Osteocyte (in vitro differentiated cells): ENCODE data around the gene CAMKK2. TPM values are rescaled to one million over a fixed set of nuclear protein-coding genes. Genes with fewer than 3 reads are reported as not detected.
"Not testable (repeated sequence)": the region's sequence is repeated elsewhere in the genome, so short reads cannot be mapped to it uniquely, and the experiment has no call there.

Experiments used
- DNase-seq: peaks from one replicate; pipeline ENCODE4 v3.0.0; 2021; ENCODE audit warnings: mixed read lengths; ENCODE audit not compliant: unreplicated experiment; ENCODE audit errors: extremely low spot score
- H3K27ac Mint-ChIP-seq: one replicate; pipeline ENCODE4 v1.8.0; 2021; ENCODE audit warnings: mild to moderate bottlenecking, mixed read lengths; ENCODE audit not compliant: unreplicated experiment
- H3K27me3 Mint-ChIP-seq: one replicate; pipeline ENCODE4 v1.8.0; 2021; ENCODE audit warnings: mixed read lengths; ENCODE audit not compliant: unreplicated experiment
- H3K36me3 Mint-ChIP-seq: one replicate; pipeline ENCODE4 v1.8.0; 2021; ENCODE audit warnings: mixed read lengths; ENCODE audit not compliant: unreplicated experiment
- H3K4me1 Mint-ChIP-seq: one replicate; pipeline ENCODE4 v1.8.0; 2021; ENCODE audit warnings: mixed read lengths; ENCODE audit not compliant: unreplicated experiment
- H3K4me3 Mint-ChIP-seq: one replicate; pipeline ENCODE4 v1.8.0; 2021; ENCODE audit warnings: mild to moderate bottlenecking, moderate library complexity, mixed read lengths; ENCODE audit not compliant: unreplicated experiment
- H3K9me3 Mint-ChIP-seq: one replicate; pipeline ENCODE4 v1.8.0; 2021; ENCODE audit warnings: mixed read lengths; ENCODE audit not compliant: unreplicated experiment
- total RNA-seq: library from RNA; stranded (reverse); gene quantifications from 2 replicates; pipeline ENCODE4 v1.2.1, GENCODE V29; 2021
- TF ChIP-seq, protein P1 (sequence below): fragments of 200-600 bp; sonication (generic); IDR thresholded peaks from 2 replicates; pipeline ENCODE4 v1.5.0; 2021; ENCODE audit warnings: antibody characterized with exemption, mild to moderate bottlenecking, moderate library complexity

CAMKK2 gene
- total RNA-seq, 1 donor from 2014 or later = 33.0 TPM

DNA sequence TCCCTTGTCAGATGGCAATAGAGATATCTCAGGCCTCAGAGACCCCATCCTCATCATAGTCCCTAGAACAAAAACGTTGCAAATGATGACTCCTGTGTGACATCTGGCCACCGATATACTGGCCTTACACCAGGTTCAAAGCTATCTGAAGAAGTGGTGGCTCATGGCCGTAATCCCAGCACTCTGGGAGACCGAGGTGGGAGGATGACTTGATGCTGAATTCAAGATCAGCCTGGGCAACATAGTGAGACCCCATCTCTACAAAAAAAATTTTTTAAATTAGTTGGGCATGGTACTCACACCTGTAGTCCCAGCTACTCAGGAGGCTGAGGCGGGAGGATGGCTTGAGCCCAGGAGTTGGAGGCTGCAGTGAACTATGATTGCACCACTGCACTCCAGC is 13.1 kb downstream of the CAMKK2 start:
- no peak overlapping the region for H3K4me3 Mint-ChIP-seq
- no peaks in the 10 kb centered on the region for H3K9me3 Mint-ChIP-seq
- no peak overlapping the region for H3K27ac Mint-ChIP-seq
- H3K27me3 Mint-ChIP-seq = no peaks in the 10 kb centered on the region
- peaks cover 3% of the 10 kb centered on the region for H3K36me3 Mint-ChIP-seq
- no peaks in the 10 kb centered on the region for H3K4me1 Mint-ChIP-seq
- no peak for DNase-seq
- TF ChIP-seq, protein P1, sequence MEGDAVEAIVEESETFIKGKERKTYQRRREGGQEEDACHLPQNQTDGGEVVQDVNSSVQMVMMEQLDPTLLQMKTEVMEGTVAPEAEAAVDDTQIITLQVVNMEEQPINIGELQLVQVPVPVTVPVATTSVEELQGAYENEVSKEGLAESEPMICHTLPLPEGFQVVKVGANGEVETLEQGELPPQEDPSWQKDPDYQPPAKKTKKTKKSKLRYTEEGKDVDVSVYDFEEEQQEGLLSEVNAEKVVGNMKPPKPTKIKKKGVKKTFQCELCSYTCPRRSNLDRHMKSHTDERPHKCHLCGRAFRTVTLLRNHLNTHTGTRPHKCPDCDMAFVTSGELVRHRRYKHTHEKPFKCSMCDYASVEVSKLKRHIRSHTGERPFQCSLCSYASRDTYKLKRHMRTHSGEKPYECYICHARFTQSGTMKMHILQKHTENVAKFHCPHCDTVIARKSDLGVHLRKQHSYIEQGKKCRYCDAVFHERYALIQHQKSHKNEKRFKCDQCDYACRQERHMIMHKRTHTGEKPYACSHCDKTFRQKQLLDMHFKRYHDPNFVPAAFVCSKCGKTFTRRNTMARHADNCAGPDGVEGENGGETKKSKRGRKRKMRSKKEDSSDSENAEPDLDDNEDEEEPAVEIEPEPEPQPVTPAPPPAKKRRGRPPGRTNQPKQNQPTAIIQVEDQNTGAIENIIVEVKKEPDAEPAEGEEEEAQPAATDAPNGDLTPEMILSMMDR = no peak

DNA sequence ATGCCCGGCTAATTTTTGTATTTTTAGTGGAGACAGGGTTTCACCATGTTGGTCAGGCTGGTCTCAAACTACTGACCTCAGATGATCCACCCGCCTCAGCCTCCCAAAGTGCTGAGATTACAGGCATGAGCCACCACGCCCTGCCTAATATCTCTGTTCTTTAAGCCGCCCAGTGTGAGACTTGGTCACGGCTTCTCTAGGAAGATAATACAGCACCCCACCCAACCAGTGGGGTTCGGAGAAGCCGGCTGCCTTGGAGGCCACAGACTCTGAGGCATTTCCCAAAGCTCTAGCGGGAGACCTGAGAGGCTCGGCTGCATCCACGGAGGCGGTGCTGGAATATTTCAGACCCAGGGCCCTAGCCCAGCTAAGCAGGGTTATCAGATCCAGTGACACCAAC is 13.6 kb downstream of the CAMKK2 start:
- not testable (repeated sequence) for H3K4me3 Mint-ChIP-seq, H3K36me3 Mint-ChIP-seq, H3K27ac Mint-ChIP-seq, DNase-seq, H3K27me3 Mint-ChIP-seq, H3K9me3 Mint-ChIP-seq, H3K4me1 Mint-ChIP-seq

DNA sequence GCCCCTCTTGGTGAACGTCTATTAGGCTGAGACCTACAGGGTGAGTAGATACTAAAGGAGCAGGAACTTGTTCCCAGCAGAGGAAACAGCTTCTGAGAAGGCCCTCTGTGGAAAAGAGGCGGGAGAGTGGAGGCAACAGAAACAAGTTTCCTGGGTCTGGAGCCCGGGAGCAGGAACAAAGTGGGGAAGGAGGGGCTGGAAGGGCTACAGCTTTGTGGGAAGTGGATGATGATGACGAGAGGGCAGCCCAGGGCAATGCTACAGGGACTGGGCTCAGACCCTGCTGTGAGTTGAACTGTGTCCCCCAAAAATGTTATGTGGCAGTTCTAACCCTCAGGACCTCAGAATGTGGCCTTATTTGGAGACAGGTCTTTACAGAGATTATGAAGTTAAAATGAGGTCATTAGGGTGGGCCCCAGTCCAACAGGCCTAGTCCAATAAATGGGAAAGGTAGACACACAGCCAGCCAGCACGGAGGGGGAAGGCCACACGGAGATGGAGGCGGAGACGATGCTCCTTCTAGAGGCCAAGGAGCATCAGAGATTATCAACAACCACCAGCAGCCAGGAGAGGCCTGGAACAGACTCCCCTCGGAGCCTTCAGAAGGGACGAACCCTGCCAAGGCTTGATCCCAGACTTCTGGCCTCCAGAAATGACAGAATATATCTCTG is 14.3 kb downstream of the CAMKK2 start:
- Mint-ChIP-seq H3K36me3 (peaks cover 3% of the 10 kb centered on the region), H3K9me3 (no peaks in the 10 kb centered on the region), H3K4me3 (no peak overlapping the region), H3K4me1 (peaks cover 1% of the 10 kb centered on the region), H3K27ac (no peak overlapping the region), H3K27me3 (no peaks in the 10 kb centered on the region)
- no peak for DNase-seq
- TF ChIP-seq, protein P1 = no peak

DNA sequence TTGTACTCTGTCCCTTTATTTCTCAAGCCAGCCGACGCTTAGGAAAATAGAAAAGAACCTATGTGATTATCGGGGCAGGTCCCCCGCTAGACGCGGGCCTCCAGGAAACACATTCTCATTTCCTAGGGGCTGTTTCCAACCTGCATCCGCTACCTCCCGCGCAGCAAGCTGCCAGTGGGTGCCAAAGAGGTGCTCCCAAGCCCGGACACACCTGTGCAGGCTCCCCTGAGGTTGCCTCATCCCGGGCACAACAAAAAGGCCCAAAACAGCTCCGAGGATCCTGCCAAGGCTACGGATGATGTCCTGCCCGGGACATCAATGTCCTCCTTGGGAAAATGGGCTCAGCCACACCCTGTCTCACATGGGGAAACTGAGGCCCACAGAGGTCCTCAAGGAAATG is 15.4 kb downstream of the CAMKK2 start:
- DNase-seq, H3K36me3 Mint-ChIP-seq, H3K4me1 Mint-ChIP-seq, H3K9me3 Mint-ChIP-seq, H3K27ac Mint-ChIP-seq, H3K4me3 Mint-ChIP-seq, H3K27me3 Mint-ChIP-seq: not testable (repeated sequence)

- not testable (repeated sequence) for H3K27ac Mint-ChIP-seq, H3K27me3 Mint-ChIP-seq, DNase-seq, H3K4me3 Mint-ChIP-seq, H3K4me1 Mint-ChIP-seq, H3K9me3 Mint-ChIP-seq, H3K36me3 Mint-ChIP-seq
Observed at GRCh38 chr12:121280531-121280930, 16.0 kb downstream of the CAMKK2 start.

- Mint-ChIP-seq H3K27ac (no peak overlapping the region), H3K4me1 (peaks cover 6% of the 10 kb centered on the region), H3K4me3 (no peak overlapping the region), H3K36me3 (peaks cover 3% of the 10 kb centered on the region), H3K9me3 (no peaks in the 10 kb centered on the region), H3K27me3 (no peaks in the 10 kb centered on the region)
- TF ChIP-seq, protein P1 = no peak
- DNase-seq = no peak
Observed at GRCh38 chr12:121279507-121279915, 17.0 kb downstream of the CAMKK2 start.

GRCh38 chr12:121279071-121279375 is 17.5 kb downstream of the CAMKK2 start:
- no peak overlapping the region for H3K27ac Mint-ChIP-seq
- H3K9me3 Mint-ChIP-seq = no peaks in the 10 kb centered on the region
- H3K4me1 Mint-ChIP-seq = peaks cover 6% of the 10 kb centered on the region
- no peak for DNase-seq
- no peaks in the 10 kb centered on the region for H3K27me3 Mint-ChIP-seq
- peaks cover 3% of the 10 kb centered on the region for H3K36me3 Mint-ChIP-seq
- no peak overlapping the region for H3K4me3 Mint-ChIP-seq
- TF ChIP-seq, protein P1 = no peak
